ENCODE measurements around the gene STAM2.

- no peak for TF ChIP-seq CTCF (conservative IDR thresholded peaks at IDR 0.05; ENCODE audit: low read depth, low read length)
- TF ChIP-seq EZH2 (IDR thresholded peaks at IDR 0.05; ENCODE audit: borderline replicate concordance, low read depth, low read length, poor library complexity, severe bottlenecking): no peak
These were observed 48.9 kb downstream of the STAM2 start for GRCh38 chr2:152126664-152127063.

Measured in A673 (cell line).